Activated T-helper 9 cell treated with anti-CD3 and anti-CD28 coated beads, Interleukin-2, amount 50 U/mL, for 16 hours (primary cell): ENCODE data around the gene EPB41L4B.
"Not testable (repeated sequence)": the region's sequence is repeated elsewhere in the genome, so short reads cannot be mapped to it uniquely, and the experiment has no call there.

ENCODE experiments used
- DNase-seq: peaks from one replicate; pipeline ENCODE4 v3.0.0-alpha.2; 2020; ENCODE audit warnings: low read depth

Gene EPB41L4B

DNA sequence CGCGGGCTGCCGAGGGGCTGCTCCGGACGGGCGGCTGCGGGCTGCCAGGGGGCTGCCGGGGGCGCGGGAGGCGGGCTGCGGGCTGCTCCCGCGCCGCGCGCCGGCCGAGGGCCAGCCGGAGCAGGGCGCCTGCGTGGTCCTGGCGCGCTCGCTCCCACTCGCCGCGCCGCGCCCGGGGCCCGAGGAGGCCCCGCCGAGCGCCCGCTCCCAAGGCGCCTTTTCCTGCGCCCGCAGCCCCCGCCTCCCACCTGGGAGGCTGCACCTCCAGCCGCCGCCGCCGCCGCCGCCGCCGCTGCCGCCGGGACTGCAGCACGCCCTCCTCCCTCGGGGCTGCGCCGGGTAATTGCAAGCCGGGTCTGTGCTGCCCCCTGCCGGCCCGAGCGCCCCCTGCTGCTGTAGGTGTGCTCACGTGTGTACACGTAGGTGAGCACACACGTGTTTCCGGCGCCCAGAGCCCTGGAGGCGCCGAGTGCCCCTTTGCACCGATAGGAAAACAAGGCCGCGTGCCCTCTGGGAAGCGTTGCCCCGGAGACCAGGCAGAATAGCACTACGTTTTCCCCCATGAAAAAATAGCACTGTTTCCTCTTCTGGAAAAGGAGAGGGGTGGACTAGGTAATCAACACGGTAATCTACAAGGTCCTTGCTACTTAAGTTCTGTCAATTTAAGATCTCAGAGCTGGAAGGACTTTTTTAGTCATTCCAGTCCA, at the start of gene EPB41L4B:
TSS of gene EPB41L4B (minus strand) at position 318 of the 707 bp plus-strand sequence. CDS start 613 bp downstream, outside the sequence.
- DNase-seq, result peak; percentile 78

DNA sequence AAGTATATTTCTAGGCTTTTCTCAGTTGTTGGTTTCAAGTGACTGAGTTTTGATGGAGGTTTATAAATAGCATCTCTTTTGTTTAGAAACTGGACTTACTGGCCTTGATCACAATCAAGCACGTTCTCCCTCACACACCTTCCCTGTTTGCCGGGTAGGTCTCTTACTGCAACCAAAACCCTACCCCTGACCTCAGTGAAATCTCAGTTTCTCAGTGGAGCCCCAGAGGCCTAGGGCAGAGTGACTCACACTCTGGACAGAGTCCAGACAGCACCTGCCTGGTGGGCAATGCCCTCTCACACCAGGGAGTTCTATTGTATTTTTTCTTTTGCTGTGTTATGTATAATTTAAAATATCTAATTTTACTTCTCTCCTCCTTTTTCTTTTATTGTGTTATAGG, 48.4 kb upstream of the EPB41L4B start:
- DNase-seq, result no peak

DNA sequence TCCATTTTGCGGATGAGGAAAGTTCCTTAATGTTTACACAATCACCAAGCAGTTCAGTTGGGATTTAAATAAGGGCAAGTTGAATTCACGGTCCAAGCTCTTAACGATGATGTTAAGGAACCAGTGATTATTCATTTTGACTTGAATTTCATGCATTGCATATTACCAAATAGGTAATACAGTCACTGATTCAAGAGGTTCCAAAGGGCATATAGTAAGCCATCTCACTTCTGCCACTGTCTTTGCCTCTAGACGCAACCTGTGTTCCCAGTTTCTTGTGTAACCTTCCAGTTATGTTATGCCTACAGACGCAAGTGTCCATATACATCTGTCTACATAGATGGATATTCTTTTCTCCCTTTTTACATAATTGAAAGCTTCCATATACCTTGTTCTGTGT, 39.9 kb upstream of the EPB41L4B start:
- DNase-seq, result no peak

DNA sequence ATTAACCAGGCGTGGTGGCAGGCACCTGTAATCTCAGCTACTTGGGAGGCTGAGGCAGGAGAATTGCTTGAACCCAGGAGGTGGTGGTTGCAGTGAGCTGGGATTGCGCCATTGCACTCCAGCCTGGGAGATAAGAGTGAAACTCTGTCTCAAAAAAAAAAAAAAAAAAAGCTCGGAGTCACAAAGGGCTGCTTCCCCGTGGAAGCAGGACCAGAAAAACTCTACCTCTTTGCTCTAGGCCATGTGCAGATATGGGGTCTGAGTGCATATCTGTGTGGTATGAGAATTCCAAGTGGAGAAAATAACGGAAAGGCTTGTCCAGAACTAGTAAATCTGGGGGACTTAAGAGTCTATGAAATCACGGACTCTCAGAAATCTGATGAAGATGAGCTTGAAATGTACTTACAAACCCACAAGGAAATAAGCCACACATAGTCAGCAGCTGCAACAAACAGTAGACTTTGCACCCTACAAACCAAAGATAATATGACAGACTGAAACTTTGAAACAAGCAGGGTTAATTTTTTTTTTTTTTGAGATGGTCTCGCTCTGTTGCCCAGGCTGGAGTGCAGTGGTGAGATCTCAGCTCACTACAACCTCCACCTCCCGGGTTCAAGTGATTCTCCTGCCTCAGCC, 38.2 kb upstream of the EPB41L4B start:
- not testable (repeated sequence) for DNase-seq

DNA sequence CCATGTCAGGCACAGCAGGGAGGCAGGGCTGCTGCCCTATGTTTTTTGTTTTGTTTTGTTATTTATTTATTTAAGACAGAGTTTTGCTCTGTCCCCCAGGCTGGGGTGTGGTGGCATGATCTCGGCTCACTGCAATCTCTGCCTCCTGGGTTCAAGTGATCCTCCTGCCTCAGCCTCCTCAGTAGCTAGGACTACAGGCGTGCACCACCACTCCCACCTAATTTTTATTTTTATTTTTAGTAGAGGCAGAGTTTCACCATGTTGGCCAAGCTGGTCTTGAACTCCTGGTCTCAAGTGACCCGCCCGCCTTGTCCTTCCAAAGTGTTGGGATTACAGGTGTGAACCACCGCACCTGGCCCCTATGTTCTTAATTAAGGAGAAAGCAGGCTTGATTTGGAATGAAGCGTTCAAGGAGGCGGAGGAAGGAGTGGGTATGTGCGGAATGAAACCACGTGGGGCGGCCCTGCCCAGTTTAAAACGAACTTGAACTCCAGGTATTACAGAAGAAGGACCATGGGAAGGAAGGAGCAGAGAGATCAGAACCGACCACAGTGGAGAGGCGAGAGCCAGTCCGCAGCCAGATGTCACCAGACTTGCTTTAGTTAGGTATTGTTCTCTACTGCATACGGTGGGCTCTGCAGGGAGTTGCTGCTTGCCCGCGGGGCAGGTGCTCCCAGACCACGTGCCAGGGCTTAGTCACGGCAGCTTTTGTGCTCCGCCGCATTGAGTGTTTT, 34.9 kb upstream of the EPB41L4B start:
- no peak for DNase-seq

DNA sequence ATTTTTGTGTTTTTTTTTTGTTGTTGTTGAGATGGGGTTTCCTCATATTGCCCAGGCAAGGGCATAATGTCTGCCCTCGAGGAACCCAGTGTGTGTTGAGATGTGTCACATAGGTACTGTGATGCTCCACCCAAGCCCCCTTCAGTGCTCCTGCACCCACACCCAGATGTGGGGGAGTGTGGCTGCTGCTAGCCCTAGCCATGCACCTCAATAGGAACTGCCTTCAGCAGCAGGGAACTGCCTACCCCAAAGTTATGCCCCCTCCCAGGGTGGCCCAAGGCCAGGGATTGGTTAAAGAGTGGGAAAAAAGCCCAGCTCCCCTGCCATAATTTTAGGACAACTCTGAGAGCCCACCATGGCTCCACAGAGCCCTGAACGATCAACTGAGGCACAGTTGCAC, 33.3 kb upstream of the EPB41L4B start:
- no peak for DNase-seq

DNA sequence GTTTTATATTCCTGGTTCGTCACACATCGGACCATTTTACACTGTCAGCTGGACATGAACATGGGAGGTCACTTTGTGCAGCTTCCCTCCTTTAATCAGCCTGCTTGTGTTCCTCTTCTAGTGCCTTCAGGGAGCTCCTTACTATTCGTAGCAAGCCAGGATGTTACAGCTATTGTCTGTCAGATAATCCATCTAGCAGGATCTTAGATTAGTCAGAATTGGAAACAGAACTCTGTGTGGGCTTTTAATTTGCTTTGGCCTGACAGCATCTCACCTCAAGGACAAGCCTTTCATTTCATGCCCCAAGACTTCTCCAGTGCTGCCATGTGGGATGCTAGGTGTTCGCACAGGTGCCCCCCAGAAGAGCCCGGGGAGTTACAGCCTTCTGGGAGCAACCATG, 30.2 kb upstream of the EPB41L4B start:
- no peak for DNase-seq

DNA sequence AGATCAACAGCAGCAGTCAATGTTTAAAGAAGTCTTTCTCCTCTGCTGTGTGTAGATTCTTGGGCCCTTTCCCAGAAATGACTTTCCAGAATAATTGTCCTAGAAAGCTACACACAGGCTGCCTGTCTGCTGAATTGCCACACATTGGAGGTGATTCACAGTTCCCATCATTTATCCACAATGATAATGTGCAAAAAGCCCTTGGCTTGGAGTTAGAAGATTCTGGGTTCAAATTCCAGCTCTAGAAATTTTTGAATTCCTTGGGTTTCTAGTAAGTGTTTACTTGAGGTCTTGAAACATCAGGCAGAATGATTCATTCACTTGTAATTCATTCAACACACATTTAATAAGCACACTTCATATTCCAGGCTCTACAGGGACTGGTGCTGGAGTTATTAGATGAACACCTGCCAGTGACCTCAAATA, 28.6 kb upstream of the EPB41L4B start:
- no peak for DNase-seq

DNA sequence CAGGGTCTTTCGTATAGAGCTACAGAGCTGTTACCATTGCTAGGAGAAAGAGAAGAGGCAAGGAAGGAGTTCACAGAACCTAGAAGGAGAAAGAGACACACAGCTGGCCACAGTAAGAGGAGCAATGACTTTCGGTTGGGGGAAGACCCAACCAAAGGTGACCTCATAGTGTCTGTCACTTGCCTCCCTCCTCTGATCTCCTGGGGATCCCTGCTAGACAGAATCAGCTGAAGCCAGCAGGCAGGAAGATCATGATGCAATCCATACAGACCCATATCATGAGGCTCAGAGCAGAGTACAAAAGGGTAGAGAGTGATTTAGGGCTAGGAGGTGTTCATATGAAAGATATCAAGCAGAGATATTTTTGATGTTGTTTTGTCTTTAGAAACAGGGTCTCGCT, 26.0 kb upstream of the EPB41L4B start:
- DNase-seq, result no peak

DNA sequence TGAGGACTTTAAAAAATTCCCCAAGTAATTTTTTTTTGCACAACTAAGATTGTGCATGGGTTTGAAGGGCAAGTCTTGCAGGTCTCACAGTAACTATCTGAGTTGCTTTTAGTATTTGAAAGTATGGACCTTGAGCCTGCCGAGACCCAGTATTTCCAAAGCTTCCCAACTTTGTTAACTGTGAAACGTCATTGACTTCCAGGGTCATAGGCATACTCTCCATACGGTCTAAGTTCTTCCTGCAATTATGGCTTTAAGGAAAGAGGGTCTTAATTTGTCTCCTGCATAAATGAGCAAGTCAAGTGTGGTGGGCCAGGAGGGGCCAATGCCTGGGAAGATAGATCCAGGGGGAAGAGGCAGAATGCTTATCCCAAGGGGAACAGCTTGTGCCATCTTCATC, 24.0 kb upstream of the EPB41L4B start:
- no peak for DNase-seq

DNA sequence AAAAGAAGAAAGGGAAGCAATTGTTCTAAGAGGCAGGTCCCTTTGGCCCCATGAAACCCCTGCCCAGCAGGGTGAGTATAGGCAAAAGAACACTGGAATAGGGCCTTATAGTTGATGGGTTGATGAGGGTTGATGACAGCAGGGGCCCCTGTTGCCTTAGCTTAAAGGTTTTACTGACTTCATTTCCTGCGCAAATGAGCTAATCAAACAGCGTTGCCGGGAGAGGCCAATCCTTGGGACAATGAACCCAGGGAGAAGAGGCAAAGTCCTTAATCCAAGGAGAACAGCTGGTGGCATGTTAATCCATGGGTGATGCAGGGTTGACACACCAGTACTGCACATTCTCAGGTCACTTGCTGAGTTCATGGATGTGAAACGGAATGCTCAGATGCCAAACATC, 22.0 kb upstream of the EPB41L4B start:
- DNase-seq, result no peak

DNA sequence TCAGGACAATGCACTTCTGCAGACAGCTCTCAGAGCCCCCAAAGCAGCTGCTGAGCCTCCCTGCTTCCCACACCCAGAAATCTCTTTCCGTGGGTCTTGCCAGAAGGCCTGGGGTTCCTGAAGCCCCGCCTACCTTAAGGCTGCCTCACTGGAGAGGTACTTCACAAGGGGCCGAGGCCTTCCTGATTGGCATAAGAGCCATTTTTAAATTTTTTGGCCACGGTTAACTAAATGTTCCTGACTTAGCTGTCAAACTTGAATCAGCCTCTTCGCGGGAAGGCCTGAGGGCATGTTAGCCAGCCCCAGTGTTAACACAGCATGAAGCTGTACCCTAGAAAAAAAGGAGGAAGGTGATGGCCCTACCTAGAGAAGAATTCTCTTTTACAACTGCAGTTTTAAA, 20.7 kb upstream of the EPB41L4B start:
- no peak for DNase-seq

DNA sequence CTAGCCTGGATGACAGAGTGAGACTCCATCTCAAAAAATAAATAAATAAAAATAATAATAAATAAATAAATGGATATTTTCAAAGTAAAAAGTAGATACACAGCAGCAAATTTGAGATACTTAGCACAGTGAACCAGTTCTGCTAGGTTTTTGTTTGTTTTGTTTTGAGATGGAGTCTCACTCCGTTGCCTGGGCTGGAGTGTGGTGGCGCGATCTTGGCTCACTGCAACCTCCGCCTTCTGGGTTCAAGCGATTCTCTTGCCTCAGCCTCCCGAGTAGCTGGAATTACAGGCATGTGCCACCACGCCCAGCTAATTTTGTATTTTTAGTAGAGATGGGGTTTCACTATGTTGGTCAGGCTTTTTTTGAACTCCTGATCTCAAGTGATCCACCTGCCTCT, 20.1 kb upstream of the EPB41L4B start:
- DNase-seq, result not testable (repeated sequence)

DNA sequence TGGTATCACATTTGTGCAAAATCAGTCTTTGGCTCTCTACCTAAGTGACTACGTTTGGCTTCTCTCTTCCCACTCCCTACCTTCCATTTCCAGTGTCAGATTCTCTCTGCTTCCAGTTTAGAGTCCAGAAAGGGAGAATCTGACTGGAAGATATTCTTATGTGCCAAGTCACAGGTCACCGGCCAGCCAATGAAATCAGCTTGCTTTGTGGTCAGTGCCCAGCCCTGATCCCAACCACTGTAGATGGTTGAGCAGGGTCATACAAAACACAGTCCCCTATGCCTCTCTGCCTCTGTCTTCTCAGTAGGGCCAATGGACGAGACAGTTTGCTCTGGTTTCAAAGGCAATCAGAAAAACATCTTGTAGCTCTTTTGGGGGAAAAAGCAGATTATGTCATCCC, 15.6 kb upstream of the EPB41L4B start:
- DNase-seq, result no peak

DNA sequence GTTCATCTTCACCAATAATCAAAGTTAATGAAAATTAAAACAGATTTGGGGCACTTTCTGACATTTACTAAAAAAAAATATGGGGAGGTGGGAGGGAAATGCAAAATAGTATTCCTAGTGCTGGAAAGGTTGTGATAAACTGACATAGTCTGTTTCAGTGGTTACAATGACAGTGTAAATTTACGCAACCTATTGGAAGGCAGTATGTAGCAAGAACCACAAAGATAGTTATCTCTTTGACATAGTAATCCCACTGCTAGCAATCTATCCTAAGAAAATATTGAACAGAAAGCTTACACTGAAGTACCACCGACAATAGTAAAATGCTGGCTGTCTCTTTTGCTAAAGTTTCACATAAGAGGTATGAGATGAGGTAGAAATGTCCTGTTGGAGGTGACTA, 15.1 kb upstream of the EPB41L4B start:
- DNase-seq, result no peak

DNA sequence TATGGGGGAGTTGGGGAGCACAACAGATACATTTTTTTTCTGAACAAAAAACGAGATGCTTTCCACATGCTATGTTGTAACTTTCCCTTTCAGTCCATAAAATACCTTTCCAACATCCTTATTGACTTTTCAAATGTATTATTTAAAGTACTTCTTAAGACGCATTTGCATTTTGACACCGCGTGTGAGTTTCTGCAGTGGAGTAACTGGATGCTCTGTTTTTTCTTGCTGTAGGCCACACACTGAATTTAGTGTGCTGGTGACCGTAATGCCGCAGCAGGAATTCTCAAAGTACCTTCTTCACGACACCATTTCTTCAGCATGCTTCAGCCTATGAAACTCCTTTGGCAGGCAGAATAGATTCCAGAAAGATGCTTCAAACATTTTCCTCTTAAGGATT, 14.3 kb upstream of the EPB41L4B start:
- DNase-seq, result no peak

DNA sequence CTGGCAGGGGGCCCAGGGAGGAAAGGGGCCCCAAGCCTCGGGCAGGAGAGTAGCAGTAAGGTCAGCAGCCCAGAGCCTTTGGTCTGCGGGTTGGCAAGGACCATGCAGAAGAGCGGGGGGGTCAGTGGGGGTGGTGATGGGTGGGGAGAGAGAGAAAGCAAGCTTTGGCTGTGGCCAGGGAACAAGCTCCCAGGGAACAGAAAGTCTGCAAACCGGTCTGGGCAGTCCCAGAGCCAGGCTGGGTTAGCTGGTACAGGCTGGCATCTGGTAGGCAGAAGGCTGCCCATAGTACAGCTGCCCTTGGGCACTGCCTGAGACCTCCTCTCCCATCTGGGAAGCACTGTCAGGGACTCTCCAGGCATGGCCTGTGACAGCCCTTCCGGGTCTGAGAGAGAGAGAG, 10.5 kb upstream of the EPB41L4B start:
- no peak for DNase-seq

DNA sequence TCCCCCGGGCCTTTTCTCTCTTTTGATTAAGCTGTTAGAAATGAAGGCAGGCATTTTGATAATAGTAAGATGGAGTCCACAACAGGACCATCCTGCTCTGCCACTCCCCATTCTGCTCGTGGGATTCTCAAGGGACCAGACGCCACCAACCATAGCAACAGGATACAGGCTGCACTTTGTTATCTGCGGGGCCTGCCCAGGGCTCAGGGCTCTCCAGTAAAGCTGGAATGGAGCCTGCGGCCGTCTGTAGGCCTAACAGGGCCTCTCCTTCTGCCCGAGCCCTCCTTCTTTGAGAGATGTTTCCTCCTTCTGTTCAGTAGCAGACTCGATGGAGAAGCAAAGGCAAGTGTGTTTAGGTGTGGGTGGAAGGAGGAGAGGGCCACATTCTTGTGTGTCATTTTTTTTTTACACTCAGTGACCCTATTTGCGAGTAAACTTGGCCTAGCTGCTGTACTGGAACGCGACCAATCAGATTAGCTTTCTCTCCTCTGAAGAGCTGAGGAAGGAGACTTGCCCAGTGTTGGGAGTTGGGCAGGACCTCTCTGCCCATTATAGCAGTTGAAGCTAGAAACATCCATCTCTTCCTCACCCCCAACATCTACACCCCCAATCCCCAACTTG, 8.9 kb upstream of the EPB41L4B start:
- no peak for DNase-seq

DNA sequence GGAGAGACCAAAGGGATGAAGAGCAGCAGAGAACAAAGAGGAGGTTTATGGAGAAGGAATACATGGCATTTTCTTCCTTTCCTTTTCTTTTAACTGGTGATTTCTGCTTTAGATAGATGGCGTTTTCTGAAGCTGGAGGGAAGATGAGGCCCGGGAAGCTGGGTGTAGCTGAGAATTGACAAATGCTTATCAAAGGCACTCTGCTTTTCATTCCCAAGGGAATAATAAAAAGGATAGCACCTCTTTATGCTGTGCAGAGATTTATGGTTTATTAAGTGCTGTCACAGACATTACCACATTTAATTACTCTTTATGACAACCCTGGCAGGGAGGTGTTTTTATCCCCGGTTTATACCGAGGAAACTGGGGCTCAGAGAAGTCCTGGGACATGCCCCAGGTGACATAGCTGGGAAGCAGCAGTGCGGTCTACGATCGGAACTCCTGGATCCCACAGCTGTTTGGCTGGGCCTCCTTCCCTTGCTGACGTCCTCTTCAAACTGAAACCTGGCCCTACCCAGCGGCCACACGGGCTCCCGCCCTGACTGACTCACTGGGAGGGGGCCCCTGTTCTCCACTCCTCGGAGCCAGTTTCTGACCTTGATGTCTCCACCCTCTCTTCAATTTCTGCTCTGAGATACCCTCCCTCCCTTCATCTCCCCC, 8.2 kb upstream of the EPB41L4B start:
- DNase-seq, result no peak

DNA sequence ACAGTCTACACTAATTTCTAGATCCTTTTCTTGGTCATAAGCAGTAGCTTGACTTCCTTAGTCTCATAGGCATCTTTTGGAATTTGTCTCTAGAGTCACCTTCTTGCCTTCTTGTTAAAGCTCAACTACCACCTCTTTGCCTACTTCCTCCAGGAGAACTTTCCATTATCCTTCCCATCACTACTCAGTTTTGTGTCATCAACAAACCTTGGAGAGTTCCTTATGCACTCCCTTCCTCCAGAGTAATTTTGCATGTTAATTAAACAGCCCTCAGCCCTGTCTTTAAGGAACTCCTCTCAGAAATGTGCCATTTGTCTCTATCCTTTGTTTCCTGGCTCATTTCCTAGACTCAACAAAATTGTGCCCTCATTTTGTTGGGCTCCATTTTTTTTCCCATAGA, 4.2 kb upstream of the EPB41L4B start:
- no peak for DNase-seq

DNA sequence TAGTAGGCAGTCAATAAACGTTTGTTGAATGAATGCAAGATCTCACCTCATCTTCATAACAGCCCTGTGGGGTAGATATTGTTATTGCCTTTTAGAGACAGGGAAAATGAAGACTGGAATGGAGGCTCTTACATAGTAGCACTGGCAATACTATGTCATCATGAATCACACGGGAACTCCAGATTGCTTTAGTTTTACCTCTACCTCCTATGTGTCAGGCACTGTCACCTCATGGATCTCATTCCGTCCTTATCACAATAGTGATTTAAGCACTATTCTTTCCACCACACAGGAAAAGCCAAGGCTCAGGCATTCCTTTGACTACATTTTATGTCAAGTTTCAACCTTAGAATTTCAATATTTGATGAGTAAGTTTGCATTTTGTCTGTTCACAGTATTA, 2.9 kb upstream of the EPB41L4B start:
- DNase-seq, result no peak

DNA sequence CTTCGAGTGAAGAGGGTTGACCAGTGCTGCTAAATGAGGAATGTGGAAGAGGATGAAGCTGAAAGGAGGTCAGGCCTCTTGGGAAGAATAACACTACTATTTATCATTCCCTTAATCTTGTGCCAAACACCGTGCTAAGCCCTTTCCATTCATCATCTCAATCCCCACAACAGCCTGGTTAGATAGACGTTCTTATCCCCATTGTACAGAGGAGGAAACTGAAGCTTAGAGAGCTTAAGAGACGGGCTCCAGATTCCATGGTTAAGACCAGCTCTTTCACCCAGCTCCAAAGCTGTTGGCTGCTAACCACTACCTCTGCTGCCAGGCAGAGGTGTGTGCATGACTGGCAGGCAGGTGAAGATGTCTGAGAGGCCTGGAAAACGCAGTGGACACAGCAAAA, 868 bp upstream of the EPB41L4B start:
- no peak for DNase-seq
